Activated T-cell treated with anti-CD3 and anti-CD28 coated beads, Interleukin-2, amount 50 U/mL, for 4 hours (primary cell): Measurements from ENCODE around the gene IL36B. TPM values are rescaled to one million over a fixed set of nuclear protein-coding genes. Genes with fewer than 3 reads are reported as not detected.

Source experiments
- ATAC-seq, 2 donors: fragments of 200-7000 bp; cut with Tn5 transposase; one replicate each; pipeline ENCODE4 v1.10.0; 2021
- DNase-seq: peaks from one replicate; pipeline ENCODE4 v3.0.0-alpha.2; 2020
- H3K27me3 Mint-ChIP-seq: one replicate; pipeline ENCODE4 v1.8.0; 2021; ENCODE audit warnings: low read depth, mixed read lengths
- H3K36me3 Mint-ChIP-seq: one replicate; pipeline ENCODE4 v1.8.0; 2022; ENCODE audit warnings: mixed read lengths; ENCODE audit not compliant: insufficient read depth
- H3K4me1 Mint-ChIP-seq: one replicate; pipeline ENCODE4 v1.8.0; 2021; ENCODE audit warnings: low read depth, mixed read lengths
- H3K4me3 Mint-ChIP-seq: one replicate; pipeline ENCODE4 v1.8.0; 2021; ENCODE audit warnings: mild to moderate bottlenecking, moderate library complexity, mixed read lengths
- H3K9me3 Mint-ChIP-seq: one replicate; pipeline ENCODE4 v1.8.0; 2021; ENCODE audit warnings: mixed read lengths
- total RNA-seq, 3 donors: library from RNA; stranded (reverse); gene quantifications; one replicate each; pipeline ENCODE4 v1.2.1, GENCODE V29; 2021

IL36B gene
- total RNA-seq, 3 donors from 2014 or later, result not detected

GRCh38 chr2:113021312-113021711 is 31.4 kb downstream of the IL36B start:
- H3K4me3 Mint-ChIP-seq, result no peak overlapping the region
- peaks cover 28% of the 10 kb centered on the region for H3K27me3 Mint-ChIP-seq
- DNase-seq (no peak), ATAC-seq (no peak)
- H3K9me3 Mint-ChIP-seq, result peaks cover 17% of the 10 kb centered on the region
- H3K36me3 Mint-ChIP-seq, result no peaks in the 10 kb centered on the region
- peaks cover 1% of the 10 kb centered on the region for H3K4me1 Mint-ChIP-seq

GRCh38 chr2:113018509-113018908 is 34.2 kb downstream of the IL36B start:
- Mint-ChIP-seq H3K27me3 (peaks cover 20% of the 10 kb centered on the region), H3K36me3 (no peaks in the 10 kb centered on the region), H3K4me3 (no peak overlapping the region), H3K4me1 (peaks cover 5% of the 10 kb centered on the region), H3K9me3 (peaks cover 17% of the 10 kb centered on the region)
- ATAC-seq (no peak), DNase-seq (no peak)

DNA sequence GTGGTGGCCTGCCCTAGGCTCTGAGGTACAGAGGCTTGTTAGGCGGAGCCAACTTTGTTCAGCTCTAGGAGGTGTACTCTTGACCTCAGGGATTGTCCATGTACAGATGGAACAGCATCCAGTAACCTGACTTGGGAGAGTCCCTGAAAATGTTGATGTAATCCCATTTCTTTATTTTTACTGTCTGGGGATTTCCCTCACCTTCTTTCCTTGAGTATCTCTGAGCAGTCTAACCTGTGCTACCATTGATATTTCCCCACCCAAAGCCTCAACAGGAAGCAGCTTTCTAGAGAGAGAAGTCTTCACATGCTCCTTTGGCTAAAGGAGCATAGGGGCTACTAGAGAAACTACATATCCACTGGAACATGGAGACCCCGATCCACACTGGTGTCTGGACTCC is 37.0 kb downstream of the IL36B start:
- ATAC-seq, result no peak
- H3K36me3 Mint-ChIP-seq, result no peaks in the 10 kb centered on the region
- peaks cover 17% of the 10 kb centered on the region for H3K9me3 Mint-ChIP-seq
- DNase-seq, result no peak
- H3K27me3 Mint-ChIP-seq, result peaks cover 20% of the 10 kb centered on the region
- no peak overlapping the region for H3K4me3 Mint-ChIP-seq
- peaks cover 5% of the 10 kb centered on the region for H3K4me1 Mint-ChIP-seq

GRCh38 chr2:113015042-113015441 is 37.6 kb downstream of the IL36B start:
- DNase-seq, result no peak
- Mint-ChIP-seq H3K4me3 (no peak overlapping the region), H3K4me1 (peaks cover 5% of the 10 kb centered on the region), H3K27me3 (peaks cover 22% of the 10 kb centered on the region), H3K9me3 (peaks cover 17% of the 10 kb centered on the region), H3K36me3 (no peaks in the 10 kb centered on the region)
- ATAC-seq, result no peak

DNA sequence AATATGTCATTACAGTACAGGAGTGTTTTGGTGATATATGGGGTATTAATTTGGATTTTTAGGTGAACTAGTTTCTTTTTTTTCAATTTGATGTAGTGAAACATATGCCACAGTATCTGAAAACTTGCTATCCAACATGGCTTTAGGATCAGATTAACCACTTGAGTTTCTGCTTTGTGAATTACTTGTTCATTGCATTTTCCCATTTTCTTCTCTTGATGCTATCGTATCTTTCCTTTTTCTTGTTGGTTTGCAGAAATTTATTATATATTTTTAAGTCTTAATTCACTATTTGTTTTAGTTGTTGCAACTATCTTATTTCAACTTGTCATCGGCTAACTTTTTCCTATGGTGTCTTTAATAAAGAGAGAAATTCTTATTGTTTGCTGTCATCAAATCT is 38.6 kb downstream of the IL36B start:
- no peak for ATAC-seq
- Mint-ChIP-seq H3K4me3 (no peak overlapping the region), H3K9me3 (peaks cover 12% of the 10 kb centered on the region), H3K36me3 (no peaks in the 10 kb centered on the region), H3K27me3 (peaks cover 20% of the 10 kb centered on the region), H3K4me1 (peaks cover 3% of the 10 kb centered on the region)
- DNase-seq, result no peak

- H3K27me3 Mint-ChIP-seq, result peaks cover 12% of the 10 kb centered on the region
- no peaks in the 10 kb centered on the region for H3K36me3 Mint-ChIP-seq
- H3K9me3 Mint-ChIP-seq, result peaks cover 5% of the 10 kb centered on the region
- no peak for DNase-seq
- no peak overlapping the region for H3K4me3 Mint-ChIP-seq
- ATAC-seq, result no peak
- peaks cover 3% of the 10 kb centered on the region for H3K4me1 Mint-ChIP-seq
Observed at GRCh38 chr2:113013336-113013661, 39.4 kb downstream of the IL36B start.

DNA sequence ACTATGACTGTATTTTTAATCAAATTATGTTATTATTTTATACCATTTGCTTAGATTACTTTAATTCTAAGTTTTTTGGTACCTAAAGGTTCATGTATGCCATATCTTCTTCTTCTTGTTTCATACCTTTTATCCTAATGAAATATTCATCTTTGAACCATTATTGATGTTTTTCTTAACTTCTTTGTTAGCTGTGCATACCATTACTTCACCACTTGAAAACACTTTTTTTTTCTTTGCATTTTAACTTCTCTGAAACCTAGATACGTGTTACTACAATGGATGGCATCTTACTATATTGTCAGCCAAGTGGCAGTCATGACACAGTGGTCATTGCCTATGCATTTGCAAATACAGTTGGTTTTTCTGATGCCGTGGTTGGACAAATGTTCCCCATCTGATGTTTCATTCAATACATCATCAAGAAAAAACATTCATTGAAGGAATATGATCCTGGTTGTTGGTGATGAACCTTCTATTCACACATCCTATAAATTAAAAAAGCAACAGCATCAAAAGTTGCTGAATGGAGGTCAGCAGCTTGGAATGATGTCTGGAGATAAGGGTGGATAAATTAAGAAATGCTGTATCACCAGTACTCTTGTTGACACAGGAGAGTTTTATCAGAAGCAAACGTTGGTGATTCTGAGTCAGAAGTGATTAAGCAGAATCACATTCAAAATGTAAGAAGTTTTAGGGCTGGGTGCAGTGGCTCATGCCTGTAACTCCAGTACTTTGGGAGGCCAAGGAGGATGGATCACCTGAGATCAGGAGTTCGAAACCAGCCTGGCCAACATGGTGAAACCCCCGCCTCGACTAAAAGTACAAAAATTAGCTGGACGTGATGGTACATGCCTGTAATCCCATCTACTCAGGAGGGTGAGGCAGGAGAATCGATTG is 40.0 kb downstream of the IL36B start:
- no peaks in the 10 kb centered on the region for H3K36me3 Mint-ChIP-seq
- H3K27me3 Mint-ChIP-seq, result peaks cover 10% of the 10 kb centered on the region
- no peak for DNase-seq

GRCh38 chr2:113011108-113011507 is 41.6 kb downstream of the IL36B start:
- ATAC-seq, result no peak
- no peak overlapping the region for H3K4me3 Mint-ChIP-seq
- H3K9me3 Mint-ChIP-seq, result no peaks in the 10 kb centered on the region
- peaks cover 1% of the 10 kb centered on the region for H3K27me3 Mint-ChIP-seq
- peaks cover 2% of the 10 kb centered on the region for H3K4me1 Mint-ChIP-seq
- H3K36me3 Mint-ChIP-seq, result no peaks in the 10 kb centered on the region
- DNase-seq, result no peak

More for the DNA sequence above, 40.0 kb downstream of the IL36B start:
- no peak overlapping the region for H3K4me3 Mint-ChIP-seq
- ATAC-seq, result no peak
- peaks cover 3% of the 10 kb centered on the region for H3K4me1 Mint-ChIP-seq
- peaks cover 4% of the 10 kb centered on the region for H3K9me3 Mint-ChIP-seq

DNA sequence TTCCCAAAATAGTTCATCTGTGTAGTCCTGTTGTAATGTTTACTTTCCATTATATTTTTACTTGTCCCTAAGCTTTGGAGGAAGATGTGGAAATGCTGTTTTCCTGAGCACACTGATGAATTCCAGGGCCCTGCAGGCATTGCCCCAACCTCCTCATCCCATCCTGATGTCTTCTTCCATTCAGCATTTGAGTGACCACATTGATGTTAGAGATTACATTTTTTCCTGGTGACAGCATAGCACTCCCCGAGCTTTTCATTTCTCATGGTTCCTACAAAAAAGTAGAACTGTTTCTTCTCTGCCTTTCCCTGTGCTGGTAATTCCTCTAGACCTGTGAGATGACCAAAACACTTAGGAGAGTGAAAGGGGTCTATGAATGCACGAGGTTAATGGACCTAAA is 42.6 kb downstream of the IL36B start:
- Mint-ChIP-seq H3K9me3 (no peaks in the 10 kb centered on the region), H3K4me3 (no peak overlapping the region), H3K36me3 (no peaks in the 10 kb centered on the region), H3K27me3 (peaks cover 1% of the 10 kb centered on the region), H3K4me1 (no peaks in the 10 kb centered on the region)
- DNase-seq (no peak), ATAC-seq (no peak)

GRCh38 chr2:113009622-113010021 is 43.0 kb downstream of the IL36B start:
- ATAC-seq (no peak), DNase-seq (no peak)
- Mint-ChIP-seq H3K27me3 (peaks cover 1% of the 10 kb centered on the region), H3K4me1 (no peaks in the 10 kb centered on the region), H3K36me3 (no peaks in the 10 kb centered on the region), H3K9me3 (no peaks in the 10 kb centered on the region), H3K4me3 (no peak overlapping the region)

DNA sequence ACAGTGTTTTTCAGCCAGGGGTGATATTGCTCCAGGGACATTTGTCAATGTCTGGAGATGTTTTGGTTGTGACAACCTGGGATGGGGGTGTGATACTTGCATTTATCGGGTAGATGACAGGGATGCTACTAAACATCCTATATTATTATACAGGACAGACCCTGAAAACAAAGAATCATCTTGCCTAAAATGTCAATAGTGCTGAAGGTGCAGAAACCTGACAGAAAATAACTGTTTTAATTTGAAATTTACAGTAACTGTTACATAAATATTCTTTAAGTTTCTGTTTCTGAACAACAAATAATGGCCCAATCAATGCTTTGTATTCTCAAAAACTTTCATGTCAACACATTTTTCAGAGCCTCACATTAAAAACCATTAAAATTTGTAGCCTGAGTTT is 45.4 kb downstream of the IL36B start:
- H3K4me3 Mint-ChIP-seq, result no peak overlapping the region
- no peak for ATAC-seq
- H3K4me1 Mint-ChIP-seq, result no peaks in the 10 kb centered on the region
- DNase-seq, result no peak
- H3K9me3 Mint-ChIP-seq, result no peaks in the 10 kb centered on the region
- no peaks in the 10 kb centered on the region for H3K36me3 Mint-ChIP-seq
- H3K27me3 Mint-ChIP-seq, result peaks cover 1% of the 10 kb centered on the region

DNA sequence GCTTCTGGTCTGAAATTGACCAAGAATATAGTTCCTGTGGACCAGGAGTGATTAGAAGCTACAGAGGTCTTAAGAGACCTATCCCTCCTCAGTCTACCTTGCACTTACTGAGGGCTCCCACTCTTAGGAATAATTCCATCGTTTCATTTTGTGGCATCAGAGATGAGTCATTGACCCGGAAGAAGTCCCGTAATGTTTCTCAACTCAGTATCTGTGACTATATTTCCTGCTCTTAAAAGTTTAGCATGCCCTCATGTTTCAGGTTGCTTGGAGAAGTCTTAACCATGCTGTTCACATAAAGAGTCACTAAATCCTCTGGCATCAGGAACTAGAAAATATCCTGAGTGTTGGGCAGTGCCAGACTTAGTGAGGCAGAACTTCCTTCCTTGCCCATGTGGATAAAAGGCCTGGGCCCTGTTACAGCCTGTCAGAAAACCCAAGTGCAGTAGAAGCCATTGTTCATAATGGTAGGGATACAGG is 47.6 kb downstream of the IL36B start, which contains the start of gene IL36A:
IL36A (plus strand) TSS at position 430 of the 480 bp plus-strand sequence. CDS start 413 bp downstream, outside the sequence.
- no peaks in the 10 kb centered on the region for H3K4me1 Mint-ChIP-seq
- H3K36me3 Mint-ChIP-seq, result peaks cover 6% of the 10 kb centered on the region
- H3K9me3 Mint-ChIP-seq, result peaks cover 18% of the 10 kb centered on the region
- H3K4me3 Mint-ChIP-seq, result no peak within 1 kb of the TSS
- peaks cover under 1% of the 10 kb centered on the region for H3K27me3 Mint-ChIP-seq
- ATAC-seq (no peak), DNase-seq (no peak)

DNA sequence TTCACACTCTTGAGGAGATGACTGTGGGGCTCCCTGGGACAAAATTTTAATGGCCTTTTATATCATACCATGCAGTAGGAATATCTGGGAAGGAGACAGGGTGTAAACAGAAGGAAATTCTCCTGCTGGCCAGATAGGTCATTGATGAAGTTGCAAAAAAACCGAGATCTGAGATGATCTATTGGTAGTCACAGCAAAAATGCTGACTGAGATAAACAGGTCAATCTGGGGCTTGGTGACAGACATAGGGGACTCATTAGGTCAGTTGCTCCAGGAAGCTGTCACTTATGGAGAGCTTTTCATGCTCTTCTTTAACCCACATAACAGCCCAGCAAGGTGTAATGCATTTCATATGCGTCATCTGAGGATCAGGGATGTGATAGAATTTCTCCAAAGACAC is 50.0 kb downstream of the IL36B start:
- Mint-ChIP-seq H3K9me3 (peaks cover 27% of the 10 kb centered on the region), H3K27me3 (no peaks in the 10 kb centered on the region), H3K4me1 (peaks cover 2% of the 10 kb centered on the region), H3K36me3 (peaks cover 7% of the 10 kb centered on the region), H3K4me3 (no peak overlapping the region)
- no peak for ATAC-seq
- no peak for DNase-seq

DNA sequence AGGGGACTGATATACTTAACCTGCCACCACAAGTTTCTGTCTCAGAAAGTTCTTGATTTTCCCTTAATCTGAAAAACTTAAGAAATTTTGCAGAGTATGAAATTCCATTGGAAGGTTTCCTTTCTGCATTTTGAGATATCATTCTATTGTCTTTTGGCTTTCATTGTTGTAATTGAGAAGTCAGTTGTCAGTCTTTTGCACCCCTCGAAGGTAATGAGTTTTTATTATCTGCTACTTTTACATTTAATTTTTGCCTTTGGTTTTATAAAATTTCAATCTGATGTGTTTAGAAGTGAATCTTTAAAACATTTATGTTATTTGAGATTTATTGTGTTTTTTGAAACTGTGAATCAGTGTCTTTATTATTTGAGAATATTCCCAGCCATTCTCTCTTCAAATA is 52.2 kb downstream of the IL36B start:
- Mint-ChIP-seq H3K4me1 (peaks cover 22% of the 10 kb centered on the region), H3K4me3 (no peak overlapping the region)

DNA sequence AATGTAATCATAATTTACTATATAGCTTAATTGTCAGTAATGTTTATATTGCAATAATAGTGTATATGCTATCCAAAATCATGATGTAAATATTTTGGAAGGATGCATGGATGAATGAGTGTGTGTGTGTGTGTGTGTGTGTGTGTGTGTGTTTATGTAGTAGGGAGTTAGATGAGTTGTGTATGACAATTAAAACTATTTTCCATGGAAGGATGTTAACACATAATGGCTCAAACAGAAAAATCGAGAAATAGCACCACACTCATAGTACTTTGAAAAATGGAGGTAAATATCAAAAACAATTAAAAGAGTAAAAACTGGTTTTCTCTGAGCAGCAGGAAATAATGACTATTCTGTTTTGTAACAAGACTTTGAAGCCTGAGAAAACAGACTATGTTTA is 55.5 kb downstream of the IL36B start:
- peak overlapping the region; percentile 35 for H3K4me3 Mint-ChIP-seq
- ATAC-seq (no peak), DNase-seq (no peak)
- peaks cover 42% of the 10 kb centered on the region for H3K4me1 Mint-ChIP-seq
- H3K9me3 Mint-ChIP-seq, result peaks cover 39% of the 10 kb centered on the region
- no peaks in the 10 kb centered on the region for H3K27me3 Mint-ChIP-seq
- peaks cover 10% of the 10 kb centered on the region for H3K36me3 Mint-ChIP-seq

More for the DNA sequence above, 52.2 kb downstream of the IL36B start:
- H3K27me3 Mint-ChIP-seq, result no peaks in the 10 kb centered on the region
- peaks cover 27% of the 10 kb centered on the region for H3K9me3 Mint-ChIP-seq
- peaks cover 7% of the 10 kb centered on the region for H3K36me3 Mint-ChIP-seq
- ATAC-seq (no peak), DNase-seq (no peak)
